H1 (cell line): ENCODE measurements around the gene RAPGEF1. TPM values are rescaled to one million over a fixed set of nuclear protein-coding genes. Genes with fewer than 3 reads are reported as not detected.
A peak's percentile ranks its signal among the peaks of the same experiment; 100 is the strongest.

Source experiments
- CTCF ChIA-PET: fragments of 300-600 bp; sonication (Branson Sonifier 250); formaldehyde crosslinking; loops from one replicate; lab custom pipeline; 2021; ENCODE audit not compliant: partially characterized antibody; lab: Charles Lee
- POLR2A ChIA-PET: fragments of 300-600 bp; sonication (Branson Sonifier 250); formaldehyde crosslinking; loops from one replicate; lab custom pipeline; 2021; ENCODE audit warnings: inconsistent platforms; ENCODE audit not compliant: partially characterized antibody; lab: Charles Lee
- DNase-seq, 2 experiments: peaks; one replicate each; pipeline versions ENCODE4 v3.0.0 to v3.0.0-alpha.2; 2010 to 2022; ENCODE audit warnings: low spot score in 2 of 2, low read depth in 1 of 2, mixed read lengths in 1 of 2
- FAIRE-seq: peaks from 2 replicates; lab custom pipeline; 2011; peaks lifted over from hg19 to GRCh38; lab: Jason Lieb, UNC
- H2AFZ ChIP-seq: 2 replicates; pipeline ENCODE4 v1.8.1; 2012; ENCODE audit warnings: low read length, inconsistent platforms
- H2AK5ac ChIP-seq: 2 replicates; pipeline ENCODE4 v1.6.1; 2013; ENCODE audit warnings: low read depth, low read length
- H2BK120ac ChIP-seq: replicated peaks from 2 replicates; pipeline ENCODE3; 2013; ENCODE audit warnings: low read depth, low read length, inconsistent platforms
- H2BK12ac ChIP-seq: 2 replicates; pipeline ENCODE4 v1.6.1; 2013; ENCODE audit warnings: low read depth, low read length
- H2BK15ac ChIP-seq: 2 replicates; pipeline ENCODE4 v1.6.1; 2013; ENCODE audit warnings: low read length
- H2BK20ac ChIP-seq: 2 replicates; pipeline ENCODE4 v1.6.1; 2013; ENCODE audit warnings: low read length
- H2BK5ac ChIP-seq: 2 replicates; pipeline ENCODE4 v1.6.1; 2013; ENCODE audit warnings: low read depth, low read length
- H3K14ac ChIP-seq: 2 replicates; pipeline ENCODE4 v1.6.1; 2013; ENCODE audit warnings: inconsistent platforms; ENCODE audit not compliant: insufficient read length
- H3K18ac ChIP-seq: 2 replicates; pipeline ENCODE4 v1.6.1; 2013; ENCODE audit warnings: low read length; ENCODE audit errors: extremely low read depth
- H3K23ac ChIP-seq: 2 replicates; pipeline ENCODE4 v1.6.1; 2013; ENCODE audit warnings: inconsistent platforms; ENCODE audit not compliant: insufficient read length
- H3K23me2 ChIP-seq: 2 replicates; pipeline ENCODE4 v1.6.1; 2013; ENCODE audit warnings: low read depth, low read length
- H3K27ac ChIP-seq: 2 replicates; pipeline ENCODE4 v1.6.1; 2011; ENCODE audit warnings: low read depth, low read length, inconsistent platforms
- H3K27me3 ChIP-seq, 4 experiments: replicated peaks in 1 of 4; 1 replicate in 1 of 4; 2 replicates in 3 of 4; pipeline versions ENCODE4 v1.6.1 to v1.8.1; 2011 to 2013; ENCODE audit warnings: low read length in 3 of 4, mild to moderate bottlenecking in 3 of 4, inconsistent platforms in 2 of 4, mixed read lengths in 2 of 4, moderate library complexity in 1 of 4; ENCODE audit not compliant: control insufficient read depth in 3 of 4, insufficient read depth in 3 of 4; ENCODE audit errors: extremely low read depth in 1 of 4
- H3K36me3 ChIP-seq, 4 experiments: 2 replicates each; pipeline versions ENCODE4 v1.6.1 to v1.8.1; 2011 to 2013; ENCODE audit warnings: mild to moderate bottlenecking in 4 of 4, low read length in 3 of 4, moderate library complexity in 2 of 4, control low read depth in 1 of 4, inconsistent platforms in 1 of 4; ENCODE audit not compliant: insufficient read depth in 4 of 4, control insufficient read depth in 2 of 4
- H3K4ac ChIP-seq: replicated peaks from 2 replicates; pipeline ENCODE3; 2013; ENCODE audit warnings: low read length, low read depth, mixed read lengths, inconsistent platforms; ENCODE audit not compliant: insufficient read length
- H3K4me1 ChIP-seq, 4 experiments: replicated peaks in 1 of 4; 1 replicate in 1 of 4; 2 replicates in 3 of 4; pipeline versions ENCODE4 v1.6.1 to v1.8.1; 2011 to 2013; ENCODE audit warnings: low read length in 3 of 4, inconsistent platforms in 2 of 4, mixed read lengths in 1 of 4; ENCODE audit not compliant: insufficient read depth in 4 of 4, control insufficient read depth in 3 of 4
- H3K4me2 ChIP-seq, 2 experiments: 2 replicates each; pipeline versions ENCODE4 v1.6.1 to v1.8.1; 2011 to 2013; ENCODE audit warnings: low read depth in 2 of 2, low read length in 2 of 2, control low read depth in 1 of 2, inconsistent platforms in 1 of 2, mild to moderate bottlenecking in 1 of 2; ENCODE audit not compliant: insufficient read depth in 1 of 2
- H3K4me3 ChIP-seq, 4 experiments: fragments of 200-600, 300-600 bp in 1 of 4; sonication (generic), shearing (Covaris generic), sonication (Bioruptor Twin) in 1 of 4; 2 replicates each; pipeline versions ENCODE4 v1.5.1 to v1.8.1; 2011 to 2016; ENCODE audit warnings: low read length in 4 of 4, low read depth in 3 of 4, control low read depth in 2 of 4, inconsistent platforms in 2 of 4, mild to moderate bottlenecking in 2 of 4, mixed read lengths in 1 of 4, moderate library complexity in 1 of 4; ENCODE audit not compliant: insufficient read depth in 2 of 4; ENCODE audit errors: extremely low read depth in 1 of 4
- H3K56ac ChIP-seq: replicated peaks from 2 replicates; pipeline ENCODE3; 2013; ENCODE audit warnings: low read depth, mild to moderate bottlenecking, mixed read lengths, low read length, inconsistent platforms; ENCODE audit not compliant: insufficient read length
- H3K79me1 ChIP-seq: 2 replicates; pipeline ENCODE4 v1.6.1; 2013; ENCODE audit warnings: low read depth, low read length, control low read depth
- H3K79me2 ChIP-seq, 2 experiments: 2 replicates each; pipeline versions ENCODE4 v1.6.1 to v1.8.1; 2012 to 2013; ENCODE audit warnings: low read length in 2 of 2, mild to moderate bottlenecking in 2 of 2, inconsistent platforms in 1 of 2; ENCODE audit not compliant: insufficient read depth in 2 of 2, control insufficient read depth in 1 of 2
- H3K9ac ChIP-seq, 4 experiments: replicated peaks in 1 of 4; 1 replicate in 1 of 4; 2 replicates in 3 of 4; pipeline versions ENCODE4 v1.6.1 to v1.8.1; 2011 to 2013; ENCODE audit warnings: low read depth in 3 of 4, low read length in 3 of 4, control low read depth in 2 of 4, mild to moderate bottlenecking in 2 of 4, moderate library complexity in 2 of 4, inconsistent platforms in 1 of 4; ENCODE audit errors: extremely low read depth in 1 of 4
- H3K9me3 ChIP-seq, 2 experiments: 2 replicates each; pipeline versions ENCODE4 v1.6.1 to v1.8.1; 2012 to 2013; ENCODE audit warnings: mild to moderate bottlenecking in 2 of 2, moderate library complexity in 2 of 2, control low read depth in 1 of 2, inconsistent platforms in 1 of 2, low read depth in 1 of 2, low read length in 1 of 2, mixed read lengths in 1 of 2; ENCODE audit not compliant: insufficient read depth in 2 of 2
- H4K20me1 ChIP-seq, 2 experiments: replicated peaks in 1 of 2; 2 replicates each; pipeline versions ENCODE3 to v1.8.1; 2011 to 2013; ENCODE audit warnings: inconsistent platforms in 2 of 2, low read length in 2 of 2, mild to moderate bottlenecking in 1 of 2; ENCODE audit not compliant: insufficient read depth in 2 of 2, control insufficient read depth in 1 of 2
- H4K5ac ChIP-seq: 2 replicates; pipeline ENCODE4 v1.6.1; 2013; ENCODE audit warnings: low read length, low read depth, mixed read lengths, inconsistent platforms; ENCODE audit not compliant: insufficient read length
- H4K8ac ChIP-seq: 2 replicates; pipeline ENCODE4 v1.8.0; 2013; ENCODE audit warnings: mild to moderate bottlenecking, moderate library complexity, low read length, inconsistent platforms; ENCODE audit not compliant: insufficient read depth; ENCODE audit errors: extremely low read depth
- H4K91ac ChIP-seq: replicated peaks from 2 replicates; pipeline ENCODE3; 2013; ENCODE audit warnings: low read length, mixed read lengths, inconsistent platforms; ENCODE audit not compliant: insufficient read length
- RBBP5 ChIP-seq: IDR thresholded peaks from 2 replicates; pipeline ENCODE4 v1.7.1; 2012; ENCODE audit warnings: low read depth, mild to moderate bottlenecking, inconsistent platforms, low read length, moderate library complexity, borderline replicate concordance
- WGBS, 2 experiments: shearing (Covaris generic) in 1 of 2; methylation state at CpG; one replicate each; pipeline versions ENCODE4 v1.1.6 to v1.1.7; 2013 to 2015; ENCODE audit warnings: low lambda C conversion rate in 2 of 2, mixed read lengths in 2 of 2, inconsistent platforms in 1 of 2, low coverage in 1 of 2, missing lambda C conversion rate in 1 of 2; ENCODE audit not compliant: insufficient replicate concordance in 2 of 2, insufficient coverage in 1 of 2, insufficient read length in 1 of 2; ENCODE audit errors: extremely low coverage in 1 of 2, missing lambda C conversion rate in 1 of 2; 5-methylcytosine and 5-hydroxymethylcytosine counted together
- polyA plus RNA-seq, 7 experiments: library from polyadenylated mRNA; depleted of rRNA in 3 of 7; stranded (reverse) in 5 of 7; unstranded in 2 of 7; fragments of >200 nt in 5 of 7; fragments of 200-250 nt in 2 of 7; gene quantifications; 1 replicate in 5 of 7; 2 replicates in 1 of 7; 4 replicates in 1 of 7; pipeline versions ENCODE4 v1.2.1 to v1.2.3, GENCODE V29; 2011 to 2013; ENCODE audit warnings: missing spikeins in 2 of 7, mixed read lengths in 2 of 7
- total RNA-seq: library from RNA; stranded (reverse); fragmentation: NEBNext Ultra II Directional; extraction: Animal tissue kit (Norgen Biotek cat#: 25700); gene quantifications from 2 replicates; pipeline ENCODE4 v1.2.1, GENCODE V29; 2021

The RAPGEF1 gene
- total and polyA plus RNA-seq, 2 of the 8 experiments (the other 6 are each of a cell fraction or from before 2014, with no cell fraction given) = 29.7 to 78.9 TPM

DNA sequence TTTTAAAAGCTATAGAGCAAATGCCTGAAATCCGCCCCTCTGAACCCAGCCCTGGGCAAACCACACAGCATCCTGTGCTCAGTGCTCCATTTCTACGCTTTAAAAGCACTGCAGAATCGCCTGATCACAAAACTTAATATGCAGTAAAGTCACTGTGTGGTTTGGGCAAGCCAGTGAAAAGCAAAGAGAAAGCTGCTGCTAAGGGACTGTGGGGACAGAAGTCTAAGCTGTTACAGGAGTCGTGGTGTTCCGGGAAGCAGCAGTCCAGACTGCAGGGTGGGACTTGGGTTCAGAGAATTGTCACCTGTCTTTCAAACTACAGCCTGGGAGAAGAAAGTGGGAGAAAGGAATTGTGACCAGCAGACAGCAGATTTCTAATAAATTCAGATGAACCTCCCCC, 8.2 kb downstream of the RAPGEF1 start:
- H3K56ac ChIP-seq = no peak overlapping the region
- no peak overlapping the region for H3K4me3 ChIP-seq
- H3K14ac ChIP-seq = no peak overlapping the region
- H3K27me3 ChIP-seq = no peaks in the 10 kb centered on the region
- TF ChIP-seq RBBP5 = no peak
- no peak overlapping the region for H2AFZ ChIP-seq
- H2BK12ac ChIP-seq = no peak overlapping the region
- no peak overlapping the region for H3K9ac ChIP-seq
- H3K4me2 ChIP-seq = no peak overlapping the region
- ChIA-PET POLR2A (interaction anchor here (1.2 to 1.3 kb wide), 2 partner anchors 12 to 20 kb away, joined by 3 read pairs; no protein-coding TSS in a partner anchor), CTCF (interaction anchor here (0.7 to 3.8 kb wide), 14 partner anchors 10 to 204 kb away, joined by 3 to 16 read pairs (median 3); no protein-coding TSS in a partner anchor)
- H2BK5ac ChIP-seq = no peak overlapping the region
- no peak overlapping the region for H2BK120ac ChIP-seq
- H4K91ac ChIP-seq = peak overlapping the region; percentile 25
- no peak overlapping the region for H4K5ac ChIP-seq
- no peaks in the 10 kb centered on the region for H3K23me2 ChIP-seq
- H3K36me3 ChIP-seq = no peaks in the 10 kb centered on the region
- no peak overlapping the region for H2BK20ac ChIP-seq
- no peak overlapping the region for H4K8ac ChIP-seq
- H4K20me1 ChIP-seq = peaks cover 3 to 34% of the 10 kb centered on the region in 2 experiments
- no peak overlapping the region for H2AK5ac ChIP-seq
- H3K9me3 ChIP-seq = no peaks in the 10 kb centered on the region
- FAIRE-seq (no peak), DNase-seq (no peak)
- H3K79me2 ChIP-seq = peaks cover 0 to 91% of the 10 kb centered on the region in 2 experiments; a peak in 2 of 4 replicates
- peaks cover 0 to 18% (median 7%) of the 10 kb centered on the region in 4 experiments; a peak in 6 of 7 replicates for H3K4me1 ChIP-seq
- H2BK15ac ChIP-seq = no peak overlapping the region
- peak overlapping the region; percentile 15 for H3K4ac ChIP-seq
- no peak overlapping the region for H3K23ac ChIP-seq
- H3K18ac ChIP-seq = no peak overlapping the region
- 78% methylated on average over 5 of the region's 5 CpGs; no CpG with 5 or more reads in 1 of the 2 experiments for WGBS, 2 experiments
- H3K27ac ChIP-seq = no peak overlapping the region
- H3K79me1 ChIP-seq = peaks cover 19% of the 10 kb centered on the region
